Activated CD8-positive, alpha-beta T cell treated with anti-CD3 and anti-CD28 coated beads for 36 hours (primary cell): Measurements from ENCODE around the gene BICRAL. TPM values are rescaled to one million over a fixed set of nuclear protein-coding genes. Genes with fewer than 3 reads are reported as not detected.
"Not testable (repeated sequence)": the region's sequence is repeated elsewhere in the genome, so short reads cannot be mapped to it uniquely, and the experiment has no call there.

ENCODE experiments used
- ATAC-seq: fragments of 200-7000 bp; cut with Tn5 transposase; one replicate; pipeline ENCODE4 v1.10.0; 2021; ENCODE audit warnings: mild to moderate bottlenecking, moderate library complexity
- CTCF ChIA-PET: fragments of 350-600 bp; sonication (Branson Sonifier 250); formaldehyde crosslinking; loops from one replicate; lab custom pipeline; 2021; ENCODE audit warnings: antibody characterized with exemption; lab: Charles Lee
- POLR2A ChIA-PET: fragments of 350-600 bp; sonication (Branson Sonifier 250); formaldehyde crosslinking; loops from one replicate; lab custom pipeline; 2021; ENCODE audit warnings: antibody characterized with exemption; lab: Charles Lee
- DNase-seq: peaks from one replicate; pipeline ENCODE4 v3.0.0-alpha.2; 2020
- H3K27ac Mint-ChIP-seq: one replicate; pipeline ENCODE4 v1.8.0; 2021; ENCODE audit warnings: mild to moderate bottlenecking, mixed read lengths
- H3K27me3 Mint-ChIP-seq: one replicate; pipeline ENCODE4 v1.8.0; 2021; ENCODE audit warnings: mixed read lengths
- H3K36me3 Mint-ChIP-seq: one replicate; pipeline ENCODE4 v1.8.0; 2021; ENCODE audit warnings: low read depth, mixed read lengths
- H3K4me1 Mint-ChIP-seq: one replicate; pipeline ENCODE4 v1.8.0; 2021; ENCODE audit warnings: low read depth, mixed read lengths
- H3K4me3 Mint-ChIP-seq: one replicate; pipeline ENCODE4 v1.8.0; 2021; ENCODE audit warnings: mild to moderate bottlenecking, moderate library complexity, mixed read lengths
- H3K9me3 Mint-ChIP-seq: one replicate; pipeline ENCODE4 v1.8.0; 2021; ENCODE audit warnings: mixed read lengths
- CTCF ChIP-seq: fragments of 200-600 bp; IDR thresholded peaks from one replicate; pipeline ENCODE4 v1.8.0; 2022; ENCODE audit warnings: antibody characterized with exemption, mild to moderate bottlenecking
- intact Hi-C: fragments of 100-400 bp; cut with micrococcal nuclease; formaldehyde crosslinking; loops from one replicate; pipeline ENCODE4 v1.10.0; 2022
- total RNA-seq, 2 experiments: library from RNA; stranded (reverse); gene quantifications; one replicate each; pipeline ENCODE4 v1.2.3, GENCODE V29; 2021

Gene BICRAL
- total RNA-seq, 2 experiments from 2014 or later: 9.7 to 9.8 TPM

GRCh38 chr6:42769836-42770235 lies 12.0 kb upstream of the BICRAL start:
- ChIA-PET CTCF (interaction anchor here (1.0 to 4.4 kb wide), 6 partner anchors 11 to 110 kb away, joined by 3 to 17 read pairs (median 4); partner anchors contain the start of gene RPL7L1), POLR2A (interaction anchor here (0.6 to 9.6 kb wide), 8 partner anchors 9 to 120 kb away, joined by 3 to 166 read pairs (median 4); partner anchors contain the start of genes BICRAL, RPL7L1 and TBCC)
- Mint-ChIP-seq H3K9me3 (no peaks in the 10 kb centered on the region), H3K27me3 (no peaks in the 10 kb centered on the region), H3K4me3 (no peak overlapping the region), H3K4me1 (peaks cover 40% of the 10 kb centered on the region), H3K27ac (peak overlapping the region; percentile 51), H3K36me3 (peaks cover 5% of the 10 kb centered on the region)
- DNase-seq: no peak
- intact Hi-C loops: loop anchor here (2.0 kb wide), 1 partner anchor 23 kb away; the partner anchor contains the start of gene TBCC
- no peak for TF ChIP-seq CTCF
- ATAC-seq: no peak

- no peak for DNase-seq
Observed at GRCh38 chr6:42771741-42772100, 10.1 kb upstream of the BICRAL start.

DNA sequence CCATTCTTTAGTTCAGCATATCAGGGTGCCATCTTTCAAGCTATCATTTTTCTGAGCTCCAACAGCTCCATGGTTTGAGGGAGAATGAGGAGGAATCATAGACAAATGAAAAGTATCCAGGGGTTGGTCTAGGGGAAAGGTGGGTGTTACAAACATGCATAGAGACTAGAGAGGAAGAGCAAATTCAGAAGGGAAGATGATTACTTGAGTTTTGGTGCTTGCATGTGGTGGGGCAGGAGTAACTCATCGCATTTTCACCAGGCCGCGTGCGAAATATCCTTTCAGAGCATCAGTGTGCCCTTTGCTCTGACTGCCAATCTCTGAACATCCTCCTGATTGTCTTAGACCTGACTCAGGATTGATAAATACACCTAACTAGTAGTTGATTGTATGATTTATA lies 7.7 kb upstream of the BICRAL start:
- Mint-ChIP-seq H3K36me3 (peaks cover 8% of the 10 kb centered on the region), H3K9me3 (no peaks in the 10 kb centered on the region), H3K27ac (peak overlapping the region; percentile 97), H3K27me3 (no peaks in the 10 kb centered on the region), H3K4me1 (peaks cover 67% of the 10 kb centered on the region), H3K4me3 (peak overlapping the region; percentile 67)
- intact Hi-C loops: no loop called here
- ATAC-seq (peak; percentile 38), DNase-seq (peak; percentile 74)
- POLR2A ChIA-PET: interaction anchor here (1.3 to 9.6 kb wide), 4 partner anchors 10 to 106 kb away, joined by 3 to 166 read pairs (median 44); partner anchors contain the start of genes BICRAL, RPL7L1 and TBCC
- CTCF ChIA-PET: interaction anchor here (0.8 to 1.1 kb wide), 2 partner anchors 22 to 28 kb away, joined by 3 to 4 read pairs; partner anchors contain the start of gene TBCC
- TF ChIP-seq CTCF: no peak

More at GRCh38 chr6:42771741-42772100, 10.1 kb upstream of the BICRAL start:
- ChIA-PET POLR2A (interaction anchor here (0.7 to 9.6 kb wide), 11 partner anchors 8 to 157 kb away, joined by 3 to 166 read pairs (median 5); partner anchors contain the start of genes BICRAL, RPL7L1 and TBCC), CTCF (interaction anchor here (1.0 to 4.4 kb wide), 2 partner anchors 23 to 45 kb away, joined by 4 to 17 read pairs; no protein-coding TSS in a partner anchor)
- Mint-ChIP-seq H3K27me3 (no peaks in the 10 kb centered on the region), H3K27ac (peak overlapping the region; percentile 100), H3K9me3 (no peaks in the 10 kb centered on the region), H3K36me3 (peaks cover 5% of the 10 kb centered on the region), H3K4me1 (peaks cover 53% of the 10 kb centered on the region), H3K4me3 (peak overlapping the region; percentile 74)
- no peak for TF ChIP-seq CTCF
- no peak for ATAC-seq
- intact Hi-C loops: loop anchor here (2.0 kb wide), 1 partner anchor 25 kb away; the partner anchor contains the start of gene TBCC

DNA sequence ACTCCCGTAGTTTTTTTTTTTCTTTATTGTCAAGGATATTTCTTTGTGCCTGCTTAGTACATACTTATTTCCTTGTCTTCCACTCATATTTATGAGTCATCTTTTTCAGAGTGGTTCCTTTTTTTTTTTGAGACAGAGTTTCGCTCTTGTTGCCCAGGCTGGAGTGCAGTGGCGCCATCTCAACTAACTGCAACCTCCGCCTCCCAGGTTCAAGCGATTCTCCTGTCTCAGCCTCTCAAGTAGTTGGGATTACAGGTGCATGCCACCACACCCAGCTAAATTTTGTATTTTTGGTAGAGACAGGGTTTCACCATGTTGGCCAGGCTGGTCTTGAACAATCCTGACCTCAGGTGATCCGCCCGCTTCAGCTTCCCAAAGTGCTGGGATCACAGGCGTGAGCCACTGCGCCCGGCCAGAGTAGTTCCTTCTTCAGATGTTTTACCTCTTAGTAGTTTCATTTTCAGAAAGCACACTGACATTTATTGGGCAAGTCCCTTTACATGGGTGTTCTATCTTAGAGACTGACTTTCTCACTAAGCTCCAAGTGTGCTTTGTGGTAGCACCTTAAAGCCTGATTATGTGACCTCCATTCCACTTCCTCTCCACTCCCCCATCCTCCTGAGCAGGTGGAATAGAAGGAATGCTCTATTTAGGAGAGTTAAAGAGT lies 6.9 kb upstream of the BICRAL start:
- CTCF ChIA-PET: interaction anchor here (1.0 to 1.5 kb wide), 2 partner anchors 11 to 32 kb away, joined by 3 to 4 read pairs; no protein-coding TSS in a partner anchor
- intact Hi-C loops, H3K36me3 Mint-ChIP-seq, H3K9me3 Mint-ChIP-seq, H3K27me3 Mint-ChIP-seq: not testable (repeated sequence)
- peak; percentile 62 for ATAC-seq
- Mint-ChIP-seq H3K27ac (peak overlapping the region; percentile 97), H3K4me1 (peaks cover 68% of the 10 kb centered on the region), H3K4me3 (peak overlapping the region; percentile 67)
- POLR2A ChIA-PET: interaction anchor here (0.7 to 9.6 kb wide), 6 partner anchors 9 to 227 kb away, joined by 3 to 166 read pairs (median 6); partner anchors contain the start of genes BICRAL, RPL7L1 and TBCC
- peak; percentile 65 for DNase-seq

DNA sequence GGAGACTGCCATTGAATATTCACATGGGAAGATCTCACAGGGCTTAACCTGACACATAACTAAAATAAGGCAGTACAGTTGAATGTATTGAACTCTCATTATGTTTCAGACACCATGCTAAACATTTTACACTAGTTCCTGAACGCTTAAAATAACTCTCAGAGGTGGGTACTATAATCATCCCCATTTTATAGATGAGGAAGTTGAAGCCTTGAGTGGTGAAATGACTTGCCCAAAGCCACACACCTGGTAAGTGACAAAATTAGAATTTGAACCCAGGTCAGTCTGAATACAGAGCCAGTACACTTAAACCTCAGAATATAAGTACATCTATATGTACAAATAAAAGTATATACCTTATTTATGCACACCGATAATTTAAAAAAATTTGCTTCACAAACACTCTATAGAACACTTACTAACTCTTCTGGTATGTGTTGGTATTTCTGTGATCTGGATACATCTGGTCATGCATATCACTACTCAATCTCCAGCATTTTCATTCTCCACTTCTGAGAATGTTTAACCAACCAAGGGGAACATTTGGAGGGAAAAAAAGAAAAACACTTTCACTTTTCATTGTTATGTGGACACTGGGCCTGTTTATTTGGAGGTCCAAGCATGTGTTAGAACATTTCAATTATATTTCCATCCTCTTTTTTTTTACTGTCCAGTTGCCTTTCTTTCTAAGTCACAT lies 4.6 kb upstream of the BICRAL start:
- ATAC-seq (no peak), DNase-seq (no peak)
- Mint-ChIP-seq H3K4me1 (peaks cover 62% of the 10 kb centered on the region), H3K36me3 (peaks cover 5% of the 10 kb centered on the region), H3K27ac (peak overlapping the region; percentile 58), H3K4me3 (no peak overlapping the region), H3K27me3 (no peaks in the 10 kb centered on the region), H3K9me3 (no peaks in the 10 kb centered on the region)
- ChIA-PET POLR2A (interaction anchor here (2.3 to 10.7 kb wide), 2 partner anchors 31 kb away, joined by 13 to 119 read pairs; partner anchors contain the start of gene TBCC), CTCF (no interaction called here)
- TF ChIP-seq CTCF: no peak
- intact Hi-C loops: no loop called here
